ENCODE measurements around the gene EMD.

The EMD gene

DNA sequence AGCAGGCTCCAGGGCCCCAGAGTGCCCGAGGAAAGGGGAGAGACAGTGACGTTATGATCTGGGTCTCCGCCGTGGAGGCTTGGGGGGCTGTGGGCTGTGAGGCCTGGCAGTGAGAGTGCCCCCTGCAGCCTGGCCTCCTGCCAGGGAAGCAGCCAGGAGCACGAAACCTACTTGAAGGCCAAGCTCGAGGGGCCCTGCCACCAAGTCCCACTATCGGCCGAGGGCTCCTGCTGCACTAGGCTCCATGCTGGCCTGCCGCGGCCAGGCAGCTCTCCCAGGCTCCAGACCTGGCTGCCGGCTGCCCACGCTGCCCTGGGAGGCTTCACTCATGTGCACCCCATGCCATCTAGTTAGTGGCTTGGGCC is 23.3 kb upstream of the EMD start:
- DNase-seq = no peak

DNA sequence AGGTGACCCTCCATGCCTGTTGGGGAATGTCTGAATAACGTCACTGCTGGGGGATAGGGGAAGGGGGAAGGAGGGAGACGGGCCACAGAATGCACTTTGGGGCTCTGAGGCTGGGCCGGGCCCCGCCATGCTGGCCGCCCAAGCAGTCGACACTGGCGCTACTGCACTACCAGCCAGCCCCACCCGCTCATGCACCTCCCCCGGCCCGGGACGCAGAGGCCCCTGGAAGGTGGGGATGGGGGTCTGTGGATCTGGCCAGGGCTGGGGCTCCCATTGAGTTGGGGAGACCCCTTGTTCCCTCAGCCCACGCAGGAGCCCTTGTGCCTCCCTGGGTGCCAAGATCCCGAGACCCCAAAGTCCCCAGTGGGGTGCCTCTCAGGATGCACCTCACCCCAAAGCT is 22.5 kb upstream of the EMD start:
- no peak for DNase-seq

- no peak for DNase-seq
Observed at GRCh38 chrX:154357205-154357604, 21.9 kb upstream of the EMD start.

GRCh38 chrX:154358011-154358410 is 21.1 kb upstream of the EMD start:
- no peak for DNase-seq

GRCh38 chrX:154358829-154359228 is 20.3 kb upstream of the EMD start:
- no peak for DNase-seq

- no peak for DNase-seq
Observed at GRCh38 chrX:154359362-154360154, 19.5 kb upstream of the EMD start.

- DNase-seq = no peak
Observed at GRCh38 chrX:154360155-154360713, 18.9 kb upstream of the EMD start.

DNA sequence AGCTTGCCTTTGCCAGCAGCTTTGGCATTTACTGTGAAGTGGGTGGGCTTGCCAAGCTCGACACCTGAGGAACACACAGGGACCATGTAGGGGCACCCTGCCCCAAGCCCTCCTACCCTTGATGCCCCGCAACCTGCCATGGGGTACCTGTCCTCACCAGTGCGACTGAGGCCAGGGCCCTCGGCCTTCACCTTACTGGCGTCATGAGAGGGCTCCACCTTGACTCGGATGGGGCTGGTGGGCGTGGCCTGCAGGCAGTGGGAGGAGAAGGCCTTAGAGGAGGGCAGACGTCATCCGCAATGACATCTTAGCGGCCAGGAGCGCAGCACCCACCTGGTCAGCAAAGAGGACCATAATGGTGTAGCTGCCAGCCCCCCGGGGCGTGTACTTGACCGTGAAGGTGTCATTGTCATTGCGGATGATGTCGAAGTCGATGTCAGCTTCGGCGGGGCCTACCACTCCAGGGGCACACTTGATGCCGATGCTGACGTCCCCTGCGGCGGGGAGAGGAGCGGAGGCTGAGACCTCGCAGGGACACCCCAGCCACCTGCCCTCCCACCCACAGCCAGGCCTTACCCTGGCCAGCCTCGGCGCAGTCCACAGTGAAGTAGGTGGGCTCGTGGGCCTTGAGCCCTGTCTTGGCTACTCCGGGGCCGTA is 16.9 kb upstream of the EMD start:
- DNase-seq = no peak

DNA sequence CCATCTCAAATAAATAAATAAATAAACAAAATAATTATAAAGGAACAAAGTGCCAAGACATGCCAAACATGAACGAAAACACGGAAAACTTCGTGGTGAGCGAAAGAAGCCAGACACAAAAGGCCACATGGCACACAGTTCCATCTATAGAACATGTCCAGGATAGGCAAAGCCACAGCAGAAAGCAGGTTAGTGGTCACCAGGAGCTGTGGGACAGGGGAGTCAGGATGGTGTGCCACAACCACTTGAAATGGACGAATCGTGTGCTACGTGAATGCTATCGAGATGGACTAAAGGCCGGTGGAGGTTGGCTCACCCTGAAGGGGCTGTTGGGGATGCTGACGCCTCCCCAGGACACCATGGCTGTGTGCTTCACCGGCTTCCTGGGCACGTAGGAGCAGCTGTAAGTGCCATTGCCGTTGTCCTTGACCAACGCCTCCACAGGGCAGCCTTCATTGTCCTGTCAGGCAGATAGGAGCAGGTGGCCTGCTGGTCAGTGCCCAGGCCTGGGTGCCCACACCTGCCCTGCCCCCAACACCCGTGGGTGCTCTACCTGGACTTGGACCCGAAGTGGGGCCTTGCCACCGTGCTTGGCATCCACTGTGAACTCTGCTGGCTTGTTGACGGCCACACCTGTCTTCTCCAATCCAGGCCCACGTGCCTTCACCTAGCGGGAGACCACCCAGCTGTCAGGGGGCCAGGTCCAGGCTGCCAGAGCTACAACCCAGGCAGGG is 15.2 kb upstream of the EMD start:
- no peak for DNase-seq

DNA sequence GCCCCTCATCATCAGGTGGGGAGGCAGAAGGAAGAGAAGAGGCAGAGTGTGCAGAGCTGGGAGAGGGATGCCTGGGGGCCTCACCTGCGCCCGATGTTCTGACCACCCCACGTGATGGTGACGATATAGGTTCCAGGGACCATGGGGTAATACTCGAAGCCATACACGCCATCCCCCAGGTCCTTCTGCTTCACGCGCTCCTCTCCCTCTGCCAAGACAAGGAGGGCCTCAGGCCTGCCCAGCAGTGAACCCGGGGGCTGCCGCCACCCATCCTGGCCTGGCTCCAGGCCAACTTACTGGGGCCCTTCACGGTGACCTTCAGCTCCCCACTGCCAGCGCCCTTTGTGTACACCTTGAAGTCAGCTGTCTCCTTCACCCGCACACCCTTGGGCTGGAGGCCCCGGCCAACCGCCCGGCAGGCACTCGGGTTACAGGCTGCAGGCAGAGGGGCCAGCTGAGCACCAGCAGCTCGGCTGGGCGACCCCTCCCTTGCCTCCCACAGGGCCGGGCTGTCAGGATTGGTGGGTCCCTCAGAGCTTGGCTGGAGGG is 14.0 kb upstream of the EMD start:
- DNase-seq = no peak

GRCh38 chrX:154365997-154366665 is 13.0 kb upstream of the EMD start:
- no peak for DNase-seq

DNA sequence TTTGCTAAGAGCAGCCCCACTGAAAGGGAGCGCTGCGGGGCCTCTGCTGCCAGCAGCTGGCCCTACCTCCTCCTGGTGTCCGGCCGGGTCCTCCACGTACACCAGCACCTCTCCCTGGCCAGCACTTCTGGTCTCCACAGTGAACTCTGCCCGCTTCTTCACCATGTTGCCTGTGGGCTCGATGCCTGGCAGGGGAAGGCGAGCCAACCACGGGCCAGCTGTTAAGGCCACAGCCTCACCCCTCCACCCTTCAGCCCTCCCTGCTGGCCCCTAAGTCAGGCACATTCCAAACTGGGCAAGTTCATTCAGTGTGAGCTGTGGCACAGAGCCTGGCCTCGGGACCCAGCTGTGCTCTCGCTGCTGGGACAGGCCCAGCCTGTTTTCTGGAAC is 12.4 kb upstream of the EMD start:
- DNase-seq = peak; percentile 23

DNA sequence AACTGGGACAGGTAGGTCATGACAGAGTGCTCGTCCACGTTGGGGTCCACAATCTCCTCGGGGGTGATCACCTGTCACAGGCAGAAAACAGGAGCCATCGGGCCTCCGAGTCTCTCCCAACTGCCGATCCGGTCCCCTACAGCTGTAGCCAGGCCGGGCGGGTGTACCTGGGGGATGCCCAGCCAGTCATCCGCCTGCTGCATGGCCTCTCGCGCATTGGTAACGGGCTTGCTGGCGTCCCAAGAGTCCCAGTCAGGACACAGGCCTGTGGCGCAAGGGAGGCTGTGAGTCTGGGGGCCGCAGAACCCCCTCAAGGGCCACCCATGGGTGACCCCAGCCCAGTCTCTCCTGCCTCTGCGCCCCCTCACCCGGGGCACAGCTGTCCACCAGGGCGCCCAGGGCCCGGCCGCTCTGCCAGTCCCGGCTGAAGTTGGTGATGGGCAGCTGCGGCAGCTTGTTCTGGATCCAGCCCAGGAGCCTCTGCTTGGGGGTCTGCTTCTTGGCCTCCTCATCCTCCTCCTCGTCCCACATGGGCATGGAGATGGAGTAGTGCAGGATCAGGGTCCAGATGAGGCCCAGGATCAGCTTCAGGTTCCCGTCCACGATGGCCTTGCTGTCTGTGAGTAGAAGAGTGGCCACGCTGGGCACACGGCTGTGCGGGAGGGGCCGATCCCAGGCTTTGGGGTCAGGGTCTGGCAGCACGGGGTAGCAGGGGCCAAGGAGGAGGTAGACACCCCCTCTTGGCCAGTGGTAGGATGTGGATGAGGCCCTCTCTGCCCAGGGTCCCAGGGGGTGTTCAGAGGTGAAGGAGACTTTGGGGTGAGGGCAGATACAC is 11.4 kb upstream of the EMD start:
- DNase-seq = no peak

DNA sequence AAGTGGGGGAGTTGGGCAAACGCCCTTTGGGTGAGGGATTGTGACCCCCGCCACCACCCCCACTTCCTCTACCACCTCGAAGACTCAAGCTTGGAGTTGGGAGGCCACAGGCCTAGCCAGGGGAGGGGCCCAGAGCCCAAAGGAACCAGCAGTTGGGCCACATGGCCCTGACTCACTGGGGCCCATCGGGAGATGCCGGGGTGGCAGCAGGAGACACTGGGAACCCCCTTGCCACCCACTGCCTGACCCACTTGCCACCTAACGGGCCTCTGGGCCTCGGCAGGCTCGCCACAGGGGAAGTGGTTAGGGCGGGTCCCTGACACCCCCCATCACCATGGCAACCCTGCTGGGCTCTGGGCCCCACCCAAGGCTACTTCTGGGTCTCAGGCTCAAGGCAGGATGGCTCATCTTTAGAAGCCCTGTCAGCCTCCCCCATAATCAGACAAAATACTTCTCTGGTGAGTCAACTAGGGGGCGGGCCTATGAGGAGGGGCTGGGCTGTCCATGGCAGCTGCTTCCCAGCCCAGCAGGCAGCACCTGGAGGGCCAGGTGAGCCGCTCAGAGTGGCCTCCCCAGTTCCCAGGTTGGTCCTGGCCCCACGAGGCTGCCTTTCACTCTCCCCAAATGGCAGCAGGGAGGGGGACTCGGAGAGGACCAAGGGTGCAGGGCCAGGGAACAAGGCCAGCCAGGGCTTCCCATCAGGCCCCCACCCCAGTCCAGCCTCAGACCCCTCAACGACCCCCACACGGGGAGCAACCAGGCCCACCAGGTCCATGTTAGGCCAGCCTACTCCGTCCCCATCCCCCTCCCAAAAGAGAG is 10.3 kb upstream of the EMD start:
- DNase-seq = peak; percentile 94

DNA sequence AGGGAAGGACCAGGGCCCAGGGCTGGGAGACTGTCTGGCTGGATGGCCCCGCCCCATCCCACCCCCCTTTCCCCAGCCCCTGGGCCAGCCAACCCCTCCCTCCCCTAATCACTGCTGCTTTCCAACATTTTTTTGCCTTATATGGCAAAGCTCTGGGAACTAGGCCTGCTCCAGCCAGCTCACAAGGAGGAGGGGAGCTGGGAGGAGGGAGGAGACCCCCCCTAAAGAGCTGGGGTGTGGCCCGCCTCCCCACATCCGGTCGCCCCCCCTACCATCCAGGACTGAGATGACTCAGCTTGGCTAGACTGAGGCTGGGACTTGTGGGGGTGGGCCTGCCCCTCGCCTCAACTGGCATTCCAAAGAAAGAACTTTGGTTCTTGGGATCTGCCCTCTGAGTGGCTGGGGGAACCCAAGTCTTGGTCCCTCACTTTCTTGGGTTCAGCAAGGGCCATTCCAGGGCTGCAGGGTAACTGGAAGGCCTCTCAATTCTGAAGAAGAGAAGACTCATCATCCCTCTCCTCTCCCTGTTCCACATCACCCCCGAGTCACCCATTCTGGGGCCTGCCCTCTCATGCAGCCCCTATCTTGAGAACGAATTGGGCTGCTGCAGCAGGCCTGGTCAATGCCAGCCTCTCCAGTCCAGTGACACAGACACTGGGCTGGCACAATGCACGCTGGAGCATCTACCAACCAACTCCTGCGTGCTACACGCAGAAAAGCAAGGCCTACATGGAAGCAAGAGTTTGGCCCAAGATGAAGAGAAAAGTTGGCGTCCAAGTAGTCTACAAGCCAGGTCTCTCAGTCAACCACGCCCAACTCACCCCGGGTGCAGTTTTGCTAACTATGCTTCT is 9.4 kb upstream of the EMD start:
- peak; percentile 71 for DNase-seq

GRCh38 chrX:154370300-154371016 is 8.6 kb upstream of the EMD start:
- no peak for DNase-seq

DNA sequence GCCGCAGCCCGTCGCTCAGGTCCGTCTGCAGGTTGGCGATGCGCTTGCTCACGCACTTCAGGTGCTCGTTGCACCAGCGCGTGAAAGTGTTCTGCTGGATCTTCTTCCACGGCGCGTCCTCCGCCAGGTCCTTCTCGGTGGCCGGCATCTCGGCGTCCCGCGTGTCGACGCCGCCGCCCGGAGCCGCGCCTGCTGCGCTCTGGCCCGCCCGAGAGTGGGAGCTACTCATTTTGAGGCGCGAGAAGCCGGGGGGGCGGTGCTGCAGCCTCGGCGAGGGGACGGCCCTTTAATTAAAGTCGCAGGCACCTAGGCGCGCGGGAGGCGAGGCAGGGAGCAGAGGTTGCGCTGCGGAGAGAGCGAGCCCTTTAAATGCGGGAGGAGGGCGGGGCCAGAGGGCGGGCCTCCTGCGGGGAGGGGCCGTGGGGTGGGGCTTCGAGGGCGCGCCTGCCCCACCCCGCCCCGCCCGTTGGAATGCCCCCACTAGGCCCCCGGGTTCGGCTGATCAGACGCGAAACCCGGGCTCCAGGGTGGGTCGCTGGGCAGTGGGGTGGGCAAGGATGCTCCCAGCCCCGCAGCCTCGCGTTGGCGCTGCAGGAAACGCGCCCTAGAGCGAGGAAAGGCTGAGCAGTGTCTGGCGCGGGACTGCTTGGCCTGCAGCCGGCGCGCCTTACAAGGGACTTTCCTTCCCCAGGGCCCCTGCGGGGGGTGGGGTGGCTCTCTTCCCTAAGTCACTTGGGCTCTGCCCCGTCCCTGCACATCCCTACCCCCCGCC is 7.9 kb upstream of the EMD start:
- DNase-seq = peak; percentile 92

DNA sequence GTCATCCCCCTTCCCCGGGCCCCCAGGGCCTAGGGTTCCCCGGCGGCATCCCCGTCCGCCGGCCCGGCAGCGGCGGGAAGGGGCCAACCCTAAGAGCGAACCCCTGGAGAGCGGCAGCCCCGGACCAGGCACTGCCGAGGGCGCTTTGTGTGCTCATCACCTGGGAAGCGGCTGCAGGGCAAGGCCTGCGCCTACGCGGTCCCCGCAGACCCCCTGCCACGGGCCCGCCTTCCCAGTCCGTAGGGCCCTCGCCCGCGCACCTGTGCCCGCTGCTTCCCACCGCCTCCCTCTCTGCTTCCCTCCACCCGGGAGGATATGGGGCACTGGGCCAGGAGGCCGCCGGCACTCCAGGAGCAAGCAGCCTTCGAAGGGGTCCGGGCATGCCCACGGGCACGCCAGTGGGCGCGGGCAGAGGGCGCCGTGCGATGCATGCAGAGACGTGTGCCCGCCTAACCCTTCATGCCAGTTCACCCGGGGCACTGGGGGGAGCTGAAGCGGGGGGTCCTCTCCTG is 7.2 kb upstream of the EMD start:
- no peak for DNase-seq

Data from hematopoietic multipotent progenitor cell treated with erythropoietin and hydrocortisone succinate and interleukin-3 and kit ligand, for 8 days (in vitro differentiated cells).